Effector memory CD8-positive, alpha-beta T cell (primary cell): Measurements from ENCODE around the gene KIAA1328.

Experiments used
- ATAC-seq: fragments of 150-1000 bp; cut with Tn5 transposase; replicated peaks from 2 replicates; pipeline ENCODE4 v1.10.0; 2021; ENCODE audit warnings: mild to moderate bottlenecking, moderate library complexity
- DNase-seq, 3 experiments: peaks; one replicate each; pipeline ENCODE4 v3.0.0; 2021
- H3K27ac Mint-ChIP-seq, 2 donors: one replicate each; pipeline ENCODE4 v1.8.0; 2022; ENCODE audit warnings: mild to moderate bottlenecking in 2 of 2, mixed read lengths in 2 of 2, moderate library complexity in 2 of 2
- H3K27me3 Mint-ChIP-seq, 2 donors: one replicate each; pipeline ENCODE4 v1.8.0; 2022; ENCODE audit warnings: mixed read lengths in 2 of 2
- H3K36me3 Mint-ChIP-seq: one replicate; pipeline ENCODE4 v1.8.0; 2022; ENCODE audit warnings: mild to moderate bottlenecking, moderate library complexity, mixed read lengths; ENCODE audit not compliant: insufficient read depth
- H3K4me1 Mint-ChIP-seq, 2 donors: one replicate each; pipeline ENCODE4 v1.8.0; 2022; ENCODE audit warnings: low read depth in 2 of 2, mixed read lengths in 2 of 2
- H3K4me3 Mint-ChIP-seq, 2 donors: one replicate each; pipeline ENCODE4 v1.8.0; 2022; ENCODE audit warnings: mild to moderate bottlenecking in 2 of 2, mixed read lengths in 2 of 2, moderate library complexity in 2 of 2
- H3K9me3 Mint-ChIP-seq, 2 donors: one replicate each; pipeline ENCODE4 v1.8.0; 2022; ENCODE audit warnings: mixed read lengths in 2 of 2

KIAA1328 gene

DNA sequence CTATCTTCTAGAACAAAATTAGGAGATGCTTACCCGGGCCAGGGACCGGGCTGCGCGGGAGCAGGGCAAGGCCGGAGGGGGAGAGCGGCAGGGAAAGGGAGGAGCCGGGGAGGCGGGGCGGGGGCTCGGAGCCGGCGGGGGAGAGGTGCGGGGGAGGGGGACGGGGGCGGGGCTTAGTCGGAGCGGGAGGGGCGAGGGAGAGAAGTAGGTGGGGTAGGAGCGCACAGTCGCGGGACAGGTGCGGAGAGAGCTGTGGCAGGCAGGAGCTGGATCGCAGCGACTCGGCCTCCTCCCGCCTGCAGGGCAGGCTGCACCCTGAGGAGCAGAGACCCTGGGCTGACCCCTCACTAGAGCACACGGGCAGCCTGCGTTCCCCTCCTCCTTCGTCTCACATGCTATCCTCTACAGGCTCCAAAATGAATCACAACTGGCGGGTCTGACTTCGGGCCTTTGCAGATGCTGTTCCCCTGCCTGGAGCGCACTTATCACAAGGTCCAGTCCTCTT, 446.4 kb downstream of the KIAA1328 start:
- H3K27ac Mint-ChIP-seq, result no peak overlapping the region
- H3K4me1 Mint-ChIP-seq, result peaks cover 0 to 1% of the 10 kb centered on the region in 2 donors
- peaks cover 2 to 20% of the 10 kb centered on the region in 2 donors for H3K9me3 Mint-ChIP-seq
- H3K36me3 Mint-ChIP-seq, result peaks cover 2% of the 10 kb centered on the region
- DNase-seq (no peak), ATAC-seq (no peak)
- H3K4me3 Mint-ChIP-seq, result no peak overlapping the region
- H3K27me3 Mint-ChIP-seq, result peaks cover 32 to 71% of the 10 kb centered on the region in 2 donors

GRCh38 chr18:37276111-37276890, 447.4 kb downstream of the KIAA1328 start:
- Mint-ChIP-seq H3K27me3 (peaks cover 32 to 72% of the 10 kb centered on the region in 2 donors), H3K4me1 (peaks cover 0 to 1% of the 10 kb centered on the region in 2 donors), H3K36me3 (peaks cover 2% of the 10 kb centered on the region), H3K27ac (no peak overlapping the region), H3K4me3 (no peak overlapping the region), H3K9me3 (peaks cover 0 to 10% of the 10 kb centered on the region in 2 donors)
- no peak for DNase-seq
- no peak for ATAC-seq

- Mint-ChIP-seq H3K4me3 (no peak overlapping the region), H3K9me3 (peaks cover 0 to 7% of the 10 kb centered on the region in 2 donors), H3K27me3 (peaks cover 32 to 64% of the 10 kb centered on the region in 2 donors), H3K36me3 (no peaks in the 10 kb centered on the region), H3K27ac (no peak overlapping the region), H3K4me1 (peaks cover 0 to 1% of the 10 kb centered on the region in 2 donors)
- DNase-seq (no peak), ATAC-seq (no peak)
These were observed 448.9 kb downstream of the KIAA1328 start for GRCh38 chr18:37277804-37278203.
